GM15510 (cell line): Measurements from ENCODE around the gene NPY2R.

Source experiments
- POLR2A ChIP-seq: IDR thresholded peaks from 3 replicates; pipeline ENCODE4 v1.6.1; 2011; ENCODE audit warnings: borderline replicate concordance; ENCODE audit not compliant: insufficient read length; ENCODE audit errors: extremely low read depth

The NPY2R gene, protein sequence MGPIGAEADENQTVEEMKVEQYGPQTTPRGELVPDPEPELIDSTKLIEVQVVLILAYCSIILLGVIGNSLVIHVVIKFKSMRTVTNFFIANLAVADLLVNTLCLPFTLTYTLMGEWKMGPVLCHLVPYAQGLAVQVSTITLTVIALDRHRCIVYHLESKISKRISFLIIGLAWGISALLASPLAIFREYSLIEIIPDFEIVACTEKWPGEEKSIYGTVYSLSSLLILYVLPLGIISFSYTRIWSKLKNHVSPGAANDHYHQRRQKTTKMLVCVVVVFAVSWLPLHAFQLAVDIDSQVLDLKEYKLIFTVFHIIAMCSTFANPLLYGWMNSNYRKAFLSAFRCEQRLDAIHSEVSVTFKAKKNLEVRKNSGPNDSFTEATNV

DNA sequence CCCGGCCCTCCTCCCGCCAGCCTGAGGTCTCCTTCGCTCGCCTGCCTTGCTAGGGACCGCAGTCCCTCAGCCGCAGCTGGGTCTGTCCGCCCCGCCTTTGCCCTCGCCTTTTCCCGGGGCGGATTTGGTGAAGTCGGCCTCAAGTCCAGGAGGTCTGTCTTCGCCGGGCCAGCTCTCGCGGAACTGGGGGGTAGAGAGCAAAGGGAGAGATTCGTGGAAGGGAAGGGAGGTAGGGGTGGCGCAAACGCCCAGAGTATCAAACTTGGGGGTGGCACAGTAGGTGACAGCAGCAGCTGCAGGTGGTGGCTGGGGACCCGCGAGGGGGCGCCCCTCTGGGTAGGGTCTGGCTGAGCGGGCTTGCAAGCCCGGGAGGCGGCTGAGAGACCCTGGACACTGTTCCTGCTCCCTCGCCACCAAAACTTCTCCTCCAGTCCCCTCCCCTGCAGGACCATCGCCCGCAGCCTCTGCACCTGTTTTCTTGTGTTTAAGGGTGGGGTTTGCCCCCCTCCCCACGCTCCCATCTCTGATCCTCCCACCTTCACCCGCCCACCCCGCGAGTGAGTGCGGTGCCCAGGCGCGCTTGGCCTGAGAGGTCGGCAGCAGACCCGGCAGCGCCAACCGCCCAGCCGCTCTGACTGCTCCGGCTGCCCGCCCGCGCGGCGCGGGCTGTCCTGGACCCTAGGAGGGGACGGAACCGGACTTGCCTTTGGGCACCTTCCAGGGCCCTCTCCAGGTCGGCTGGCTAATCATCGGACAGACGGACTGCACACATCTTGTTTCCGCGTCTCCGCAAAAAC is at the start of gene NPY2R:
NPY2R (plus strand) TSS at position 379 of the 797 bp plus-strand sequence. CDS start 5,304 bp downstream, outside the sequence.
- no peak for TF ChIP-seq POLR2A

DNA sequence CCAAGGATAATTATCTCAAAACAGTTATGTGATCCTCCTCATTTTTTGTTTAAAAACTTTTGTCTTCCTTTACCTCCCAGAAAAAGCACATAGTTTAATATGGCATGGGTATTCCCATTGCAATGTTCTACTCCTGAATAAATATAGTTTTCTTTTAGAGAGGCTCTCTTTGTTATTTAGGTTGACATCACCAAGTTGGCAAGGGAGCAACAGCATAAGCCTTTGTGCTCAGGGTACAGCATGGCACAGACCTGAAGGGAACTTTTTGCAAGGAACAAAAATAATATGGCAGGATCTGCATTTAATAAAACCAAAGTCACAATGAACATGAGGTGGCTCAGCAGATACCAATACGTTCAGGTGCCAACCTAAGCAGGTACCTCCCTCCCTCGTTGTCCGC is 47.1 kb upstream of the NPY2R start:
- TF ChIP-seq POLR2A: no peak

DNA sequence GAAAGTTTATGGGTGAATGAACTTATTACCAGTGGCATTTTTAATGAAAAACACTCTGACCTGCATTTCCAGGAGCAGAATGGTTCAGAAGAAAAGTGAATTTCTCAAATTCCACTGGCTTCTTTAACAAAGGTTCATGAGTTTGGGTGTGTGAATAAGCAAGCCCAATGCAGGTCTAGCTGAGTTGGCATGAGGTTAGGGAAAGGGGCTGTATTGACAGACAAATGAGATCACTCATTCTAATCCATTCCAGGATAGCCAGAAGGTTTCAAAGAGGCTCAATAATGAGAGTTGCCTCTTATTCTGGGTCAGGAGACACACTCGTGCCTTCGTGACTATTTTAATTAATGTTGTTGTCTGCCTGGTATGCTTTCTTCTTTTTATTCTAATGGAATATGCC is 43.7 kb upstream of the NPY2R start:
- TF ChIP-seq POLR2A: no peak

DNA sequence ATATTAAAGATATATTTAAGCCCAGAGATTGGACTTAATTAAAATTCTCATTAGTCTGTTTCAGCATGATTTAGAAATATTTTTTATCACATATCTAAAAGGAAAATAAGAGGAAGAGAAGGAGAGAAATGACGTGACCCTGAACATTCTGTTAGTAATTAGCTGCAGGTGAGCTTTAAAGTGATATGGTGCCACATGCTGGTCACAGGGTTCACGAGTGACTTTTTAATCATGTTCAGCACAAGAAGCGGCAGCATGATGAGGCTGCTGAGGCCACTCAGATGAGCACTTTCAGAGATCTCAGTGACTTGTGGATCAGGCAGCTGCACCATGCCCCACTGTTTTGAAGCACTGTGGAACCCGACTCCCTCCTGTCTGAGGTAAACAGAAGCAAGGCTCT is 37.9 kb upstream of the NPY2R start:
- TF ChIP-seq POLR2A: no peak

DNA sequence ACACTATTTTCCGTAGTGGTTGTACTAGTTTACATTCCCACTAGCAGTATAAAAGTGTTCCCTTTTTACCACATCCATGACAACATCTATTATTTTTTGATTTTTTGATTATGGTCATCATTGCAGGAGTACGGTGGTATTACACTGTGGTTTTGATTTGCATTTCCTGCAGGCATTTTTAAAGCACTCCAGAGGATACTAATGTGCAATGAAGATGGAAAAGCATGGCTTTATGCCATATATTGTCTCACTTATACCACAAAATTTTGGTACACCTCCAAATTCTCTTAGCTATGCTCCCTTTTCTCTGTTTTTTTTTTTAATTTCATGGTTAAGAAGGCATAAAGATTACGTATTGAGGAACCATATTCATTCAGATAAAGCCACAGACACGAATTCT is 35.1 kb upstream of the NPY2R start:
- TF ChIP-seq POLR2A: no peak

DNA sequence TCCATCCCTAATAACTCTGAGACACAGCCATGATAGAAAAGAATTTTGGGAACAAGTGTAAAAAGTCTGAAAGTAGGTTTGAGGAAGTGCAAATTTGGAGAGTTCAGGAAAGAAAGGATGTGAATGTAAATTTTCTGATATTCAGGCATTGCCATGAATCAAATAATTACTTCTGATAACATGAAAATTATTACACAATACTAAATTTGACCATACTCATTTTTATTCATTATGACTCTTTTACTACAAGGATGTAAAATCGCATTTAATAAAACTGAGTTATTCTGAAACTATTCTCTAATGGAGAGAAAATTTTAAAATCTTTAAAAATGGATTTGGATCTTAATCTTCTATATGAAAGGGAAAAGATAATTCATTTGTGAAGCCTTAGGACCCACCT is 33.8 kb upstream of the NPY2R start:
- TF ChIP-seq POLR2A: no peak

DNA sequence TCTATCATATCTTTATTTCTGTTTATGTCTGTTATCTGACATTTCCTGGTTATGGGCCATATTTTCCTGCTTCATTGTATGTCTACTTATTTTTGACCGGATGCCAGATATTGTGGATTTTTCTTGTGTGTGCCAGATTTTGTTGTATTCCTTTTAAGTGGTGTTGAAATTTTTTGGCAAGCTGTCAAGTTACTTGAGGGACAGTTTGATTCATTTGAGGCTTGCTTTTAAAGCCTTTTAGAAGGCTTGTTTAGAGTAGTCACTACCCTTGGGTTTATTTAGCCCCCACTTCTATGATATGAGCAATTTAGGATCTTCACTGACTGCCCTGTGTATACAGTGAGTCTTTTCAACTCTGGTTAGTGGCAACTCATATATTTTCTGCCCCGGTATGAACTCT is 29.2 kb upstream of the NPY2R start:
- no peak for TF ChIP-seq POLR2A

DNA sequence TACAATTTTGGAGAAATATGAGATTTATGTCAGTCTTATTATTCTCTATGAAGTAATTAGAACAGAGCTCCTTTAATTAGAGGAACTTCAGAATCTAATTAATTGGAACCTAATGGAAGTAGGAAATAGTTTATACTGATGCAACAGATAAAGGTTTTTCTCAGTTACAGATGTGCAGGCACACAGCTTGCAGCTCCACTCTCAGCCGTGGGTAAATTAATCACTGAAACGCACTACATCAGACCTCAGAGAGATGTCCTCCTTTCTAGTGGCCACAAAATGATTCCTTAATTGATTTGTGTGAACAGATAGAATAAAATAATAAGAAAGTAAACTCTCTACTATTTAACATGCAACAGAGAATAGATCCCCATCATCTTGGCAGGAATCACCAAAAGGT is 21.5 kb upstream of the NPY2R start:
- TF ChIP-seq POLR2A: no peak

DNA sequence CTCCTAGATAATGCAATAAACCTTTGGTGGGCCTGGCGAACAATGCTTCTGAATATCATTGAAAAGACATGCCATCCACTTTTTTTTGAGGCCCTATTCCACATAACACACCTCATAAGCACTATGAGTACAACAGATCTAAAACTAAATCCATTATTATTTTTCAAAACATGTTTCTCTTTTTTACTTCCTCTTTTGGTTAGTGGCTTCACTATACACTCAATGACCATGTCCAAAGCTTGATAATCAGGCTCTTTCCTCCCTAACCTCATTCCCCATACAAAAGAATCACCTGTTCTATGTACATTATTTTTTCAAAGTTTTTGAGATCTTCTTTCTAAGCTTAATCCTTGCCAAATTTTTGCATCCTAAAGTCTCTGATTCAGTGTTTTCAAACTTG is 20.4 kb upstream of the NPY2R start:
- TF ChIP-seq POLR2A: no peak

DNA sequence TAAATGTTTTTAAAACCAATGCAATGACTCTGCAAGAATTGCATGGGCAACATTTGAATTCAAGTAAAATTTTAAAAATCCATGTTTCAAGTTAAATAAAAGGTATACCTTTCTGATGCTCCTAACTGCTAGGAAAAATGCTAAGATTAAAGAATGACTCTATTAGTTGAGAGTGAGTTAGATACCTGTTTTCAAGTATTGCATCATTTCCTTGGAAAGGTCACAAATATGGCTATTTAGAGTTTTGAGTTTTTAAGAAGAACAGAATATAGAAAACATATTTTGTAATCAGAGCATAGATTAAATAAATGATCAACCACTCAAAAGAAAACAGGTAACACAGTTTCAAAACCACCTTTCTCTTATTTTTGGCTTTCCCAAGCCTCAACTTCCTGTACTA is 18.3 kb upstream of the NPY2R start:
- TF ChIP-seq POLR2A: no peak

DNA sequence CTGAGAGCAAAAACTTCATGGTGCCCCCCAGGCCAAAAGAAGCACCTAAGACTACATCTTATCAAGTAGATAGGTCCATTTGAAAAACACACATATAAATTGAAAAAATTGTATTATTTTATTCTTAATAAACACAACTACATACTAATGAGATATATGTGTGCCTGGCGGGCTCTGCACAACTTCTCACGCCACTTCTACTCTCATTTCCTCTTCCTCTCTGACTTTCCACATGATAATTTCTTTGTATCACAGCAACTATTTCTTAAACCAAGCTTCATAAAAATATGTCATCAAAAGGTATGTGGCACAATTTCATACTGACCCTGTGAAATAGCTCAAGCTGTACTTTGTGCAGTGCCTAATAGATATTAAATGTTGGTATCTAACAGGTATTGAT is 10.7 kb upstream of the NPY2R start:
- no peak for TF ChIP-seq POLR2A

DNA sequence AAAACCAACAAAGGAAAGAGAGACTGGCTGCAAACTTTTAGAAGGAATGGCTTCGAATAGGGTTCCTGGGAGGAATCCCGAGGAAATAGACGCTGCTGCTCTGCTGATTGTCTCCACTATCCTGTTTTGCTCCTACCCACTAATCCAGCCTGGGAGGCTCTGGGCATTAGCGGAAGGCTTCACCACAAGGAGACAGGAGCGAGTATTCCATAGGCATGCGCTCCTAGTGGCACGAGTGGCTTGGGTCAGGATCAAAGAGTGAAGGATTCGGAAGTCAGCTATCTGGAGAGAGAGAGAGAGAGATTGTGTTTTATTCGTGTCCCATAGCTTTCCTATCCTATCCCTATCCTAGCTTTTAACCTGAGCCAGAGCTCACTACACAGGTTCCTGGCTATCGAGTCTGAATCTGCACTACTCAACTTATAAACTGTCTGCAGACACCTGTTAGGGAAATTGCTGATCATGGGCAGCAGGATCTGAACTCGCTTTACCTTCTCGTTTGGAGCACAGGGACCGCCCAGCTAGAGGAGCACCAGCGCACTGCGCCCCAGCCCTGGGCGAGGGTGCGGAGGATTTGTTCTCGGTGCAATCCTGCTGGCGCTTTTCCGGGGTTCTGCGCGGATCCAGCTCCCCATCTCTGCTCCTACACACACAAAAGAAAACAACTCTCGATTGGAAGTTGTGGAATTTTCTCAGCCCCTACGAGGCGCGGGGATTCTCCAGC is 740 bp upstream of the NPY2R start:
- TF ChIP-seq POLR2A: no peak

DNA sequence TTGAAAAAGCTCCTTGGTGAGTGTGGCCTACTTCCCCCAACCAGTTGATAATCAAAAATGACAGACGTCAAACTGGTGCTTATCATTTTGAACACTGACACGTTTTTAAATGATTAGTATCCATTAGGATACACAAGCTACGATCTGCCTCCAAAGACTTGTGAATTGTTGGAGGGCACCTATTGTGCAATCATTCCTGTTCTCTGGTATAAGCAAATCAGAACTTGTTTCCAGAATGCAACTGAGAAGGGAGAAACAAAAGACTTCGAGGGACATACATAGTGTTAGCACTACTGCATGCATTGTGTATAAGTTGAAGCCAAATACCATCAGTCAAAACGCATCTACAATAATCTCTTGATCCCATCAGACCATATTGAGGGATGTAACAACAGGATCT is 11.6 kb downstream of the NPY2R start:
- no peak for TF ChIP-seq POLR2A

DNA sequence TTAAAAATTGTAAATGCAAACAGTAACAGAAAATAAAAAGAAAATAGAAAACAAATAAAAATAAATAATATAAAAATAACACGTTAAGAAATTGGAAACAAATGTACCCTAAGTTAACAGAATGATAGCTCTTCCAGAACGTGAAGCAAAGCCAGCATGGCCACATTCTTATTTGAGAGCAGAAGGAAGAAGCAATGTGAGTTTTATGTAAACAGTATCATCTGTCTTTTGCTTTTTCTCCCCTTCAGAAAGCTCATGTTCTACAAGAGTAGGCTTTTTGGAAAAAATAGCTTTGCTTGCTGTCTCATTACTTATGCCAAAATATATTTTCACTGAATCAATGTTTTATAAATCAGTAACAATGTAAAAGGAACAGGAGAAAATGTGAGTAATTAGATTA is 18.7 kb downstream of the NPY2R start:
- no peak for TF ChIP-seq POLR2A

DNA sequence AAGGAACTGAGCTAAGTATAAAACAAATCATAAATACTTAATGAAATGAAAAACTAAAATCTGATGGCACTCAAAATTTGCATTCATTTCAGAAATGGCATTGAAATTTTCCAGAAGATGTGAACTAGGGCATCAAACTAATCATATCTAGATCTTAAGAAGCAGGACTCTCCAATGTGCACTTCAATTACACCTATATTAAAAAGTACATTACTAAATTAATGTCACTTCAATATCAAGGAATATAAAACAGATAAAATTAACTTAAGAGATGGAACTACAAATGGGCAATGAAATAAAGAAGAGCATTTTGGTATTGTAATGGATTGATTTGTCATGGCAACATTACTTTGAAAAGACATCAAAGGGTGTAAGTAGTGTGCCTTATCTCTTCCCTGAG is 20.3 kb downstream of the NPY2R start:
- TF ChIP-seq POLR2A: no peak
